ENCODE measurements around the gene MREG. TPM values are rescaled to one million over a fixed set of nuclear protein-coding genes. Genes with fewer than 3 reads are reported as not detected.

MREG gene
- total RNA-seq, 1 experiment from 2014 or later: 15.9 TPM

DNA sequence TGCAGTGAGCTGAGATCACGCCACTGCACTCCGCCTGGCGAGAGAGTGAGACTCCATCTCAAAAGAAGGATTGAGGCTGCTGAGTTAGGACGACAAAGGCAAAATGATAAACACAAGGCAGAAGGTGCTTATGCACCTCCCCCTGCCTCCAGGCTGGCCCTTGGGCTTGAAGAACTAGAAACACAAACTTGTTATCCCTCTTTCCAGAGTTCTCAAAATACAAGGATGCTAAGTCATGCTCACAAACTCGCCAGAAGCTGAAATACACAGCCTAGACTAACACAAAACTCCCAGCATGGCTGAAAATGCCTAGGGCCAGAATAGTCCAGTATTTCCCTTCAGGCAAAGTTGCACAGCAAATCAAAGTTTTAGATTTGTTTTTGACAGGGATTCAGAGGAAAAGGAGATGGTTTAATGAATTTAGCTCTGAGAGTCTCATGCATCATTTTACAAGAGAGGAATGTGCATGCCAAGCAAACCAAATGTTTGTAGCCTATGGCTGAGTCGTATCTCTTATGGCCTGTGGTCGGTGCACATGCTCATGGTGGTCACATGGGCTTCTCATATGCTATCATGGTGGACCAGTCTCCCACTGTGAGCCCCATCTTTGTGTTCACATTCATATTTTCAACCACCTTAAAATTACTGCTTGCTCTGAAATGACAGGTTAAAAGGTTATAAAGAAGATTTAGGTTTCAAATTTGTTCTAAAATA, 16.2 kb upstream of the MREG start:
- TF ChIP-seq EZH2 (IDR thresholded peaks at IDR 0.05; ENCODE audit: borderline replicate concordance, low read depth, low read length, poor library complexity, severe bottlenecking): no peak
- TF ChIP-seq, protein P1, sequence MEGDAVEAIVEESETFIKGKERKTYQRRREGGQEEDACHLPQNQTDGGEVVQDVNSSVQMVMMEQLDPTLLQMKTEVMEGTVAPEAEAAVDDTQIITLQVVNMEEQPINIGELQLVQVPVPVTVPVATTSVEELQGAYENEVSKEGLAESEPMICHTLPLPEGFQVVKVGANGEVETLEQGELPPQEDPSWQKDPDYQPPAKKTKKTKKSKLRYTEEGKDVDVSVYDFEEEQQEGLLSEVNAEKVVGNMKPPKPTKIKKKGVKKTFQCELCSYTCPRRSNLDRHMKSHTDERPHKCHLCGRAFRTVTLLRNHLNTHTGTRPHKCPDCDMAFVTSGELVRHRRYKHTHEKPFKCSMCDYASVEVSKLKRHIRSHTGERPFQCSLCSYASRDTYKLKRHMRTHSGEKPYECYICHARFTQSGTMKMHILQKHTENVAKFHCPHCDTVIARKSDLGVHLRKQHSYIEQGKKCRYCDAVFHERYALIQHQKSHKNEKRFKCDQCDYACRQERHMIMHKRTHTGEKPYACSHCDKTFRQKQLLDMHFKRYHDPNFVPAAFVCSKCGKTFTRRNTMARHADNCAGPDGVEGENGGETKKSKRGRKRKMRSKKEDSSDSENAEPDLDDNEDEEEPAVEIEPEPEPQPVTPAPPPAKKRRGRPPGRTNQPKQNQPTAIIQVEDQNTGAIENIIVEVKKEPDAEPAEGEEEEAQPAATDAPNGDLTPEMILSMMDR (conservative IDR thresholded peaks at IDR 0.05; ENCODE audit: low read depth, low read length): no peak
- intact Hi-C loops (cut with micrococcal nuclease; ENCODE audit: unreplicated experiment): no loop called here
- no peak overlapping the region for H3K27ac ChIP-seq (ENCODE audit: low read depth, low read length, poor library complexity, severe bottlenecking)
- no TSS peak for BruUV-seq (replicated peaks)
- no peaks in the 10 kb centered on the region for H3K36me3 ChIP-seq (ENCODE audit: insufficient read depth, low read length, poor library complexity, severe bottlenecking)
- no peaks in the 10 kb centered on the region for H3K27me3 ChIP-seq (replicated peaks; ENCODE audit: insufficient read depth, low read depth, low read length, poor library complexity)
- no peak overlapping the region for H3K4me3 ChIP-seq (ENCODE audit: low read depth, low read length, poor library complexity, severe bottlenecking)
- ChIA-PET CTCF (no interaction called here), POLR2A (ENCODE audit: low non-redundant PET) (no interaction called here)
- H3K9me3 ChIP-seq (ENCODE audit: low read depth, low read length, poor library complexity, severe bottlenecking): no peaks in the 10 kb centered on the region
- DNase-seq (ENCODE audit: low spot score): no peak
- no peaks in the 10 kb centered on the region for H3K4me1 ChIP-seq (ENCODE audit: insufficient read depth, low read length, poor library complexity, severe bottlenecking)

- no peak for TF ChIP-seq EZH2 (IDR thresholded peaks at IDR 0.05; ENCODE audit: borderline replicate concordance, low read depth, low read length, poor library complexity, severe bottlenecking)
- TF ChIP-seq, protein P1 (conservative IDR thresholded peaks at IDR 0.05; ENCODE audit: low read depth, low read length): no peak
- intact Hi-C loops (cut with micrococcal nuclease; ENCODE audit: unreplicated experiment): no loop called here
- CTCF ChIA-PET: no interaction called here
- BruUV-seq (replicated peaks): no TSS peak
- Histone ChIP-seq H3K36me3 (ENCODE audit: insufficient read depth, low read length, poor library complexity, severe bottlenecking) (no peaks in the 10 kb centered on the region), H3K9me3 (ENCODE audit: low read depth, low read length, poor library complexity, severe bottlenecking) (no peaks in the 10 kb centered on the region), H3K4me3 (ENCODE audit: low read depth, low read length, poor library complexity, severe bottlenecking) (no peak overlapping the region), H3K27me3 (replicated peaks; ENCODE audit: insufficient read depth, low read depth, low read length, poor library complexity) (no peaks in the 10 kb centered on the region), H3K4me1 (ENCODE audit: insufficient read depth, low read length, poor library complexity, severe bottlenecking) (no peaks in the 10 kb centered on the region), H3K27ac (ENCODE audit: low read depth, low read length, poor library complexity, severe bottlenecking) (no peak overlapping the region)
- DNase-seq (ENCODE audit: low spot score): no peak
- POLR2A ChIA-PET (ENCODE audit: low non-redundant PET): no interaction called here
Measured at GRCh38 chr2:216024779-216025336, 11.5 kb upstream of the MREG start.

DNA sequence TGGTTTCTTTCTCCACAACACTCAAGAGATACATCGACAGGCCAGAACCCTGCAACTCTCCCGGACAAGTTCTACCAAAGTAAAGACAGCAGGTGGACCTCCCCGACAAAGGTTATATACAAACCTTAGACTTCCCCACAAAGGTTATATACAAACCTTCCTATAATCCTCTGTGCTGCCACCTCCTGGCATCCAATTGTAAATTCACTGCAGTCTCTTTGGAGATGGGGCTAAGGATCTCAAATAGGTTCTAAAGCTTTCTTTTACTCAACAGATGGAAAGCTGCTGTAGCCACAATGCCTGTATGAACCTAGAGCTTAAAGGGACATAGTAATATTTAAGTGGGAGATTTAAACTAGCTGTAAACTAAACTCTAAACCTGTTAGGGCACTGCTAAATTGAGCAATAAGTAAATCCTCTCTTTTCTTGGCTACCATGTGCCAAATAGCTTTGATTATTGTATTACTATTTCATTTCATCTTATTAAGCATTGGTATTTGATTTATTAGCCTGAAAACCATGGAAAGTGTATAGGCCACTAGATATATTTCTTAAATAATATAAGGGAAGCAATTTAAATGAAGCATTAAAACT, 9.8 kb upstream of the MREG start:
- peak; percentile 67 for DNase-seq (ENCODE audit: low spot score)
- TF ChIP-seq, protein P1 (conservative IDR thresholded peaks at IDR 0.05; ENCODE audit: low read depth, low read length): peak; percentile 86
- TF ChIP-seq EZH2 (IDR thresholded peaks at IDR 0.05; ENCODE audit: borderline replicate concordance, low read depth, low read length, poor library complexity, severe bottlenecking): no peak
- no peaks in the 10 kb centered on the region for H3K36me3 ChIP-seq (ENCODE audit: insufficient read depth, low read length, poor library complexity, severe bottlenecking)
- no peaks in the 10 kb centered on the region for H3K9me3 ChIP-seq (ENCODE audit: low read depth, low read length, poor library complexity, severe bottlenecking)
- ChIA-PET POLR2A (ENCODE audit: low non-redundant PET) (no interaction called here), CTCF (interaction anchor here (0.6 to 1.9 kb wide), 6 partner anchors 9 to 455 kb away, joined by 3 to 6 read pairs (median 4); no protein-coding TSS in a partner anchor)
- no peak overlapping the region for H3K27ac ChIP-seq (ENCODE audit: low read depth, low read length, poor library complexity, severe bottlenecking)
- H3K4me3 ChIP-seq (ENCODE audit: low read depth, low read length, poor library complexity, severe bottlenecking): no peak overlapping the region
- intact Hi-C loops (cut with micrococcal nuclease; ENCODE audit: unreplicated experiment): no loop called here
- no peaks in the 10 kb centered on the region for H3K4me1 ChIP-seq (ENCODE audit: insufficient read depth, low read length, poor library complexity, severe bottlenecking)
- BruUV-seq (replicated peaks): no TSS peak
- H3K27me3 ChIP-seq (replicated peaks; ENCODE audit: insufficient read depth, low read depth, low read length, poor library complexity): no peaks in the 10 kb centered on the region
